Keratinocyte (primary cell): Measurements from ENCODE around the gene ZMYND19. TPM values are rescaled to one million over a fixed set of nuclear protein-coding genes. Genes with fewer than 3 reads are reported as not detected.

Experiments used
- DNase-seq: peaks from one replicate; pipeline ENCODE4 v3.0.0-alpha.2; 2011; ENCODE audit warnings: low read depth, missing footprints, low spot score
- FAIRE-seq: peaks from 2 replicates; lab custom pipeline; 2011; peaks lifted over from hg19 to GRCh38; lab: Jason Lieb, UNC
- H2AFZ ChIP-seq: 2 replicates; pipeline ENCODE4 v1.6.0; 2012; ENCODE audit warnings: low read length, control low read depth, inconsistent platforms; ENCODE audit not compliant: control insufficient read depth
- H3K27ac ChIP-seq: 2 replicates; pipeline ENCODE4 v1.5.1; 2011; ENCODE audit warnings: low read length; ENCODE audit not compliant: control insufficient read depth, insufficient read depth
- H3K27me3 ChIP-seq: 3 replicates; pipeline ENCODE4 v1.6.0; 2011; ENCODE audit warnings: low read length; ENCODE audit not compliant: control insufficient read depth, insufficient read depth; ENCODE audit errors: extremely low read depth
- H3K36me3 ChIP-seq, 2 experiments: 2 replicates in 1 of 2; 3 replicates in 1 of 2; pipeline ENCODE4 v1.5.1; 2011; ENCODE audit warnings: low read length in 2 of 2, mild to moderate bottlenecking in 1 of 2; ENCODE audit not compliant: control insufficient read depth in 2 of 2, insufficient read depth in 2 of 2; ENCODE audit errors: extremely low read depth in 1 of 2
- H3K4me1 ChIP-seq: 3 replicates; pipeline ENCODE4 v1.5.1; 2011; ENCODE audit warnings: low read length; ENCODE audit not compliant: control insufficient read depth, insufficient read depth; ENCODE audit errors: extremely low read depth
- H3K4me2 ChIP-seq: 3 replicates; pipeline ENCODE4 v1.6.0; 2011; ENCODE audit warnings: low read depth, low read length; ENCODE audit not compliant: control insufficient read depth, insufficient read depth; ENCODE audit errors: extremely low read depth
- H3K4me3 ChIP-seq, 3 experiments: fragments of 200-600 bp in 1 of 3; sonication (generic) in 1 of 3; 2 replicates in 2 of 3; 3 replicates in 1 of 3; pipeline ENCODE4 v1.5.1; 2011 to 2016; ENCODE audit warnings: low read length in 3 of 3, mild to moderate bottlenecking in 3 of 3, control low read depth in 2 of 3, inconsistent platforms in 1 of 3, low read depth in 1 of 3, mixed read lengths in 1 of 3, mixed run types in 1 of 3, moderate library complexity in 1 of 3; ENCODE audit not compliant: control insufficient read depth in 2 of 3, insufficient read depth in 2 of 3; ENCODE audit errors: extremely low read depth in 1 of 3
- H3K79me2 ChIP-seq: 2 replicates; pipeline ENCODE4 v1.6.0; 2012; ENCODE audit warnings: low read length; ENCODE audit not compliant: control insufficient read depth, insufficient read depth
- H3K9ac ChIP-seq: 3 replicates; pipeline ENCODE4 v1.6.0; 2011; ENCODE audit warnings: low read length; ENCODE audit not compliant: control insufficient read depth, insufficient read depth; ENCODE audit errors: extremely low read depth
- H3K9me1 ChIP-seq: 3 replicates; pipeline ENCODE4 v1.6.0; 2011; ENCODE audit warnings: low read length; ENCODE audit not compliant: control insufficient read depth, insufficient read depth; ENCODE audit errors: extremely low read depth
- H3K9me3 ChIP-seq: 2 replicates; pipeline ENCODE4 v1.5.1; 2012; ENCODE audit warnings: low read depth, low read length; ENCODE audit not compliant: control insufficient read depth
- H4K20me1 ChIP-seq: 3 replicates; pipeline ENCODE4 v1.6.0; 2011; ENCODE audit warnings: low read length; ENCODE audit not compliant: control insufficient read depth, insufficient read depth; ENCODE audit errors: extremely low read depth
- EZH2 ChIP-seq: IDR thresholded peaks from one replicate; pipeline ENCODE4 v1.6.1; 2012; ENCODE audit warnings: inconsistent platforms, mild to moderate bottlenecking, low read length, moderate library complexity
- dilution Hi-C: fragments of 300-500 bp; cut with MboI; formaldehyde crosslinking; loops from one replicate; pipeline ENCODE4 v1.7.0; 2020; ENCODE audit warnings: low sequenced_read_pairs; ENCODE audit not compliant: extremely low pct_ligation_motif_present
- polyA plus RNA-seq, 5 experiments: library from polyadenylated mRNA; depleted of rRNA in 3 of 5; stranded (reverse) in 3 of 5; stranded (forward) in 1 of 5; unstranded in 1 of 5; fragments of >200 nt; gene quantifications; 1 replicate in 1 of 5; 2 replicates in 3 of 5; 3 replicates in 1 of 5; pipeline versions ENCODE4 v1.2.1 to v1.2.3, GENCODE V29; 2011 to 2012; ENCODE audit warnings: missing spikeins in 2 of 5, low read depth in 1 of 5, low replicate concordance in 1 of 5
- TF ChIP-seq, protein P1 (sequence below), 3 experiments: IDR thresholded peaks in 1 of 3; conservative IDR thresholded peaks in 1 of 3; optimal IDR thresholded peaks in 1 of 3; 2 replicates in 2 of 3; 3 replicates in 1 of 3; pipeline versions ENCODE3 to v1.5.1; 2011; ENCODE audit warnings: low read length in 3 of 3, mild to moderate bottlenecking in 3 of 3, moderate library complexity in 2 of 3, control low read depth in 1 of 3, inconsistent platforms in 1 of 3; ENCODE audit not compliant: insufficient read depth in 2 of 3; ENCODE audit errors: extremely low read depth in 1 of 3

ZMYND19 gene
- polyA plus RNA-seq, 1 donor (not counting 4 experiments of a cell fraction or from before 2014, with no cell fraction given): 25.8 TPM

DNA sequence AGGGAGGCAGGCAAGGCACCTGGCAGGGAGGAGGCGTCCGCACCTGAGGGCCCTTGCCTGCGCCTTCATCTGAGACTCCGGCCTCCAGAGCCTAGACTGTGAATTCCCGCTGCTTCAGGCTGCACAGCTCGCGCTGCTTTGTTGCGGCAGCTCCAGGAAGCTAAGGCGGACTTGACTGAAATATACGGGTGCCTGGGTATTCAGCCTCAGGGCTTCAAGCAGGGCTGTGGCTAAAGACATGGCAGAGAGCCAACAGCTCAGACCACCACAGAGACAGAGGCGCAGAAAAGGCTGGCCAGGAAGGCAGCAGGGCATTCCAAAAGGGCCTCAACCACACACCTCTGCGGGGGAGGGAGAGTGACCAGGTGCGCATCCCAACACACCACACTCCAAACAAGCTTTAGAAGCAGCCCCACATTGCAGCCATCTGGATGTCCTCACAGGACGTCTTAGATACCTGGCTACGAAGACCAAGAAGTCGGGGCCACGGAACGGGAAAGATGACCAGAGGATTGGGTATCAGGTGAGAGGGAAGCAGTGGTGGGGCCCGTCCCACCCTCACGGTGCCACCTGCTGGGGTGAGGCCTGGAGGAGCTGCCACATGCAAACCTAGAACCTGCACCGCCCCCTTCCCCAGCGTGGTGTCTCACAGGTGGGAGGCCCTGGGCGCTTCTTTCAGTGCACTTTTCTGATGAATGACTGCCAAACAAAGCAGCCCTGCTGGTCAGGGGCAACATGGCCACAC lies 9.9 kb downstream of the ZMYND19 start:
- no peak overlapping the region for H3K9ac ChIP-seq
- H4K20me1 ChIP-seq: peaks cover 2% of the 10 kb centered on the region
- dilution Hi-C loops: no loop called here
- H3K9me1 ChIP-seq: no peaks in the 10 kb centered on the region
- no peak overlapping the region for H3K4me2 ChIP-seq
- H3K4me3 ChIP-seq: no peak overlapping the region
- no peaks in the 10 kb centered on the region for H3K9me3 ChIP-seq
- no peak overlapping the region for H2AFZ ChIP-seq
- no peak overlapping the region for H3K27ac ChIP-seq
- peaks cover 27% of the 10 kb centered on the region for H3K4me1 ChIP-seq
- no peak for DNase-seq
- no peak for FAIRE-seq
- H3K36me3 ChIP-seq: peaks cover 27 to 44% of the 10 kb centered on the region in 2 experiments
- TF ChIP-seq EZH2: no peak
- TF ChIP-seq, protein P1, sequence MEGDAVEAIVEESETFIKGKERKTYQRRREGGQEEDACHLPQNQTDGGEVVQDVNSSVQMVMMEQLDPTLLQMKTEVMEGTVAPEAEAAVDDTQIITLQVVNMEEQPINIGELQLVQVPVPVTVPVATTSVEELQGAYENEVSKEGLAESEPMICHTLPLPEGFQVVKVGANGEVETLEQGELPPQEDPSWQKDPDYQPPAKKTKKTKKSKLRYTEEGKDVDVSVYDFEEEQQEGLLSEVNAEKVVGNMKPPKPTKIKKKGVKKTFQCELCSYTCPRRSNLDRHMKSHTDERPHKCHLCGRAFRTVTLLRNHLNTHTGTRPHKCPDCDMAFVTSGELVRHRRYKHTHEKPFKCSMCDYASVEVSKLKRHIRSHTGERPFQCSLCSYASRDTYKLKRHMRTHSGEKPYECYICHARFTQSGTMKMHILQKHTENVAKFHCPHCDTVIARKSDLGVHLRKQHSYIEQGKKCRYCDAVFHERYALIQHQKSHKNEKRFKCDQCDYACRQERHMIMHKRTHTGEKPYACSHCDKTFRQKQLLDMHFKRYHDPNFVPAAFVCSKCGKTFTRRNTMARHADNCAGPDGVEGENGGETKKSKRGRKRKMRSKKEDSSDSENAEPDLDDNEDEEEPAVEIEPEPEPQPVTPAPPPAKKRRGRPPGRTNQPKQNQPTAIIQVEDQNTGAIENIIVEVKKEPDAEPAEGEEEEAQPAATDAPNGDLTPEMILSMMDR (optimal IDR thresholded peaks at IDR 0.05 in 1 of 3, IDR thresholded peaks at IDR 0.05 in 1 of 3, conservative IDR thresholded peaks at IDR 0.05 in 1 of 3; ENCODE audit: extremely low read depth in 1 of 3, insufficient read depth in 2 of 3, low read length in 3 of 3): peak in 1 of 3 experiments; percentile 12
- H3K27me3 ChIP-seq: no peaks in the 10 kb centered on the region
- peaks cover 42% of the 10 kb centered on the region for H3K79me2 ChIP-seq

- H3K36me3 ChIP-seq: peaks cover 30 to 41% of the 10 kb centered on the region in 2 experiments
- no peaks in the 10 kb centered on the region for H4K20me1 ChIP-seq
- H3K4me2 ChIP-seq: peak overlapping the region; percentile 70
- peak overlapping the region; percentile 67 for H2AFZ ChIP-seq
- dilution Hi-C loops: no loop called here
- no peak for DNase-seq
- no peak for FAIRE-seq
- no peaks in the 10 kb centered on the region for H3K27me3 ChIP-seq
- peak overlapping the region; percentile 41 for H3K27ac ChIP-seq
- no peaks in the 10 kb centered on the region for H3K9me1 ChIP-seq
- no peak for TF ChIP-seq EZH2
- TF ChIP-seq, protein P1 (optimal IDR thresholded peaks at IDR 0.05 in 1 of 3, IDR thresholded peaks at IDR 0.05 in 1 of 3, conservative IDR thresholded peaks at IDR 0.05 in 1 of 3; ENCODE audit: extremely low read depth in 1 of 3, insufficient read depth in 2 of 3, low read length in 3 of 3): no peak
- H3K4me1 ChIP-seq: peaks cover 27% of the 10 kb centered on the region
- no peaks in the 10 kb centered on the region for H3K9me3 ChIP-seq
- peak overlapping the region; percentile 67 for H3K9ac ChIP-seq
- H3K4me3 ChIP-seq: peak overlapping the region; percentile 29 to 90 (median 44)
- H3K79me2 ChIP-seq: peaks cover 39% of the 10 kb centered on the region
Measured at GRCh38 chr9:137579259-137579604, 11.1 kb downstream of the ZMYND19 start.
